GM21529 (cell line): Measurements from ENCODE around the gene DRD4.
"Not testable (repeated sequence)": the region's sequence is repeated elsewhere in the genome, so short reads cannot be mapped to it uniquely, and the experiment has no call there.

Experiments used
- ATAC-seq: cut with Tn5 transposase; IDR thresholded peaks from one replicate; pipeline ENCODE4 v1.9.1; 2021; ENCODE audit not compliant: unreplicated experiment

Gene DRD4

GRCh38 chr11:641806-642370 lies 4.8 kb downstream of the DRD4 start:
- ATAC-seq: no peak

DNA sequence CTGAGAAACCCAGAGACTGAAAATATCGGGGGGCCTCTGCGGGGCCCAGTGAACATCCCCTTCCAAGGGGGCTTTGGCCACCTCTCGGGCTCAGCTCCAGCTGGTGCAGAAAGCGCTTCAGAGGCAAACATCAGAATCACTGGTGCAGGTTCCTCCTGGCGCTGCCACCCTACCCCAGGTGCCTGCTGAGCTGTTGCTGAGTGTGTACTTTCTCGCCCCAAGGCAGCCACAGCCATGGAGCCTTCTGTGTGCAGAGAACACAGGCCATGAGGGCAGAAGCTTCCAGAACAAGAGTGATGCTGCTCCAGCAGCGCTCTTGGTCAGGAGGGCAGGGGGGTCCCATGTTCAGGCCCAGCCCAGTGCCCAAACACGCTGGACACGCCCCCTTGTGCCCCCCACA lies 6.3 kb downstream of the DRD4 start:
- no peak for ATAC-seq

DNA sequence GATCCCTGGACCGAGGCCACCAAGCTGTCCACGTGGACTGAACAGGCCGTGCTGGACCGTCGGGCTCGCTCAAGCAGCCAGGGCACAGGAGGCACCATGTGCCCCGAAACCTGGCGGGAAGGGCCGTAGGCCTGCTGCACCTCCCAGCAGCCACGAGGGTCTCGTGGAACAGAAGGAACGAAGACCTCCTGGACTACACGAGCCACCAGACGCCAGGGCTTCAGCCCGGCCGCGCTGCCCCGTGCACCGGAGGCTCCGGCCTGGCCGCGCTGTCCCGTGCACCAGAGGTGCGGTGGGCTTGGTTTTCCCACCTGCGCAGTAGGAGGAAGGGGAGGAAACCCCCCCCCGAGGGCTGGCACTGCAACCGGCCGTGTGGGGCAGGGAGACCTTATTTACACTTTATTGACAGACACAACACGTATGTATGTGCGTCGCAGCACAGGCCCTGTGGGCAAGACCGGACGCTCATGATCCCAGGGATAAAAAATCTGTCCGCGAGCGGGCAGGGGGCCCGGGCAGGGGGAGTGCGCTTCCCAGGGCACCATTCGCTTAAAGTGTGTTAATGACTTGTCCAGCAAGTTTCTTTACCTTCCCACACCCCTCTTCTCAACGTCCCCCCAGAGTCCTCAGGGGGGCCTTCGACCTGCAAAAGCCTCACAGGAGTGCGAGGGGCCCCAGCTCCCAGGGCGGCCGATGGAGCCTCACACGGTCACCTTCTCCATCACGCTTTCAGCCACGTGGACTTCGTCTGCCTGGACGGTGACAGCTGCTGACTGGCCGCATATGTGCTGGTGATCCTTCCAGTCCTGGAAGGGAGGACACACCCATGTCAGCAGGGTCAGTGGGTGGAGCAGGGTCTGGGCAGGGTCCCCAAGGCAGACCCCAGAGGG lies 7.0 kb downstream of the DRD4 start:
- no peak for ATAC-seq

DNA sequence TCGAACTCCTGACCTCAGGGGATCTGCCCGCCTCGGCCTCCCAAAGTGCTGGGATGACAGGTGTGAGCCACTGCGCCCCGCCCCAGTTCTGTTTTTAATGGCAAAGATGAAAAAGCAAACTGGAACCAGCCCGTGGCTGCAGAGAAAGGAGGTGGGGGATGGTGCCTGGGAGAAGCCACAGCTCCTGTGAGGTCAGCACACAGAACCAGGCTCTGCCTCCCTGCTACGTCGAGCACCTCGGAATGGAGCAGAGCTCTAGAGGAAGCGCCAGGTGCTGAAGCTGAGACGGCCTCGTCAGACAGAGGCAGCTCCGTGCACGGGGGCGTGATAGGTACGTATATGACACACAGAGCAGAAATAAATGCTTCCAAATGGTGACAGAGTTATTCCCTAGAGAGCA lies 8.5 kb downstream of the DRD4 start:
- peak; percentile 63 for ATAC-seq

DNA sequence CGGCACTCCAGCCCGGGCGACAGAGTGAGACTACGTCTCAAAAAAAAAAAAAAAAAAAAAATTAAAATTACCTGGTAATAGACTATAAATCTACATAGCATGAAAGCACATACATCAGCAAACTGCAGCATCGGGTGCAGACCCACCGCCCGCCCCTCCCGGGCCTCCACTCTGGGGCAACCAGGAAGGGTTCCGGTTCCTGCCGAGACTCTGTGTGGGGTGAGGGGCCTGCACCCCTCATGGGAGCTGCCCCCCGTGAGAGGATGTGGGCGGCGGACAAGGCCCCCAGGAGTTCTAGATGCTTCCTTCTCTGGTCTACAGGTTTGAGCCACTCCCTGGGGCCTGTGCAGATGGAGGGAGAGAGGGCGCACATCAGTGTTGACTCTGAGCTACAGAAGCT lies 9.1 kb downstream of the DRD4 start:
- no peak for ATAC-seq

DNA sequence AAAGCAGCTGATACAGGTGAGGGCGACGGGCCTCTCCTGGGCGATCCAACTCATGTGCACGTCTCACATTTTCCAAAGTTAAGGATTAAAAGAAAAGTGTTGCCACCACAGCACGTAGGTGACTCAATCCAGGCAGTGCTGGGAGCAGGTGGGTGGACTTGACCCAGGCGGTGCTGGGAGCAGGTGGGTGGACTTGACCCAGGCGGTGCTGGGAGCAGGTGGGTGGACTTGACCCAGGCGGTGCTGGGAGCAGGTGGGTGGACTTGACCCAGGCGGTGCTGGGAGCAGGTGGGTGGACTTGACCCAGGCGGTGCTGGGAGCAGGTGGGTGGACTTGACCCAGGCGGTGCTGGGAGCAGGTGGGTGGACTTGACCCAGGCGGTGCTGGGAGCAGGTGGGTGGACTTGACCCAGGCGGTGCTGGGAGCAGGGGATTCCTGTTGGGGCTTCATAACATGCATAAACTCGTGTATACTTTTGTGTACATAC lies 10.6 kb downstream of the DRD4 start:
- ATAC-seq: not testable (repeated sequence)

DNA sequence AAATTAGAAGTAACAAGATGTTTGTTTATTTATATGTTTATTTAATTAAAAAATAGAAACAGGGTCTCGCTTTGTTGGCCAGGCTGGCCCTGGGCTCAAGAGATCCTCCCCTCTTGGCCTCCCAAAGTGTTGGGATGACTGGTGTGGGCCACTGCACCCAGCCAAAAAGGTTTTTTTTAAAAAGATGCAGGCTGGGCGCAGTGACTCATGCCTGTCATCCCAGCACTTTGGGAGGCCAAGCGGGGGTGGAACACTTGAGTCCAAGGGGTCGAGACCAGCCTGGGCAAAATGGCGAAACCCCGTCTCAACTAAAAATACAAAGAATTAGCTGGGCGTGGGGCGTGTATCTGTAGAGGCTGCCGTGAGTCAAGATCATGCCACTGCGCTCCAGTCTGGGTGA lies 13.4 kb downstream of the DRD4 start:
- no peak for ATAC-seq

- not testable (repeated sequence) for ATAC-seq
These were observed 16.1 kb downstream of the DRD4 start for GRCh38 chr11:653136-653535.

DNA sequence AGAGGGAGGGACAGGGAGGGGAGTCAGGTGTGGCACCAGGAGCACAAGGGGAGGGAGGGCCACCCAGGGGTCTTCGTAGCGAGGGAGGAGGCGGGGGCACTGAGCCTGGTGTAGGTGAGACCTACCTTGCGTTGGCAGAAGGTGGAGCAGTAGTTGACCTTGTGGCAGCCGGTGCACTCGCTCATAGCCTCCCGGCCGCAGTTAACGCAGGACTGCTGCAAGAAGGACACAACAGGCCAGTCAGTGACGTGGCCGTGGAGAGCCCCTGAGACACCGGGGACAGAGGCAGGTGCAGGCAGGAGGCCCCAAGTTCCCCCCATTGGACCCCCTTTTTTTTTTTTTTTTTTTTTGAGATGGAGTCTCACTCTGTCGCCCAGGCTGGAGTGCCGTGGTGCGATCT lies 16.8 kb downstream of the DRD4 start:
- ATAC-seq: no peak

DNA sequence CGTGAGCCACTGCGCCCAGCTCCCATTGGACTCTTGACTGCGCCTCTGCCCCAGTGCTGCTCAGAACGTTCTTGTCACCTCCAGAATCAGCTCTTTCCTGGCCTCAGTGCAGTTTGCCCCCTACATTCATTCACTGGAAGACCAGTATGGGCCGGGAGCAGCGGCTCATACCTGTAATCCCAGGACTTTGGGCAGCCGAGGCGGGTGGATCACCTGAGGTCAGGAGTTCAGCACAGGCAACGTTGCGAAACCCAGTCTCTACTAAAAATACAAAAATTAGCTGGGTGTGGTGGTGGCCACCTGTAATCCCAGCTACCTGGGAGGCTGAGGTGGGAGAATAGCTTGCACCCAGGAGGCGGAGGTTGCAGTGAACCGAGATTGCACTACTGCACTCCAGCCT lies 17.4 kb downstream of the DRD4 start:
- ATAC-seq: not testable (repeated sequence)

- no peak for ATAC-seq
These were observed 18.1 kb downstream of the DRD4 start for GRCh38 chr11:655036-655726.

DNA sequence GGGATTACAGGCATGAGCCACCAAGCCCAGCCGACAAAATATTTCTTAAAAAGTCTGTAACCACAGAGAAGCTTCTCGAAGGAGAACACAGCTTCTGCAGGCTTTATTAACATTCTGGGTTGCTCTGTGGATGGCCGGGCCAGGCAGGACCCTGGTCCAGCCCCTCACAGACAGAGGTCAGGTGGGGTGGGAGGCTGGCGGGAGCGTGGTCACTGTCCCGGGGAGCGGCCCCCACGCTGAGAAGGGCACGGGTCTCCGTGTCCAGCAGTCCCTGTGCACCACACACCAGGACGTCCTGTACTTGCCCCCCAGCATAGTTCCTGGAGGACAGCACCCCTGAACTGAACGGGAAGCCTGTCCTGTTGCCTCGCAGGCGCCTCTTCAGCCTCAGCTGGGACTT lies 19.4 kb downstream of the DRD4 start:
- no peak for ATAC-seq

GRCh38 chr11:656866-657265 lies 19.8 kb downstream of the DRD4 start:
- ATAC-seq: no peak

GRCh38 chr11:657691-658126 lies 20.6 kb downstream of the DRD4 start:
- ATAC-seq: no peak

GRCh38 chr11:659532-660085 lies 22.5 kb downstream of the DRD4 start:
- ATAC-seq: no peak

DNA sequence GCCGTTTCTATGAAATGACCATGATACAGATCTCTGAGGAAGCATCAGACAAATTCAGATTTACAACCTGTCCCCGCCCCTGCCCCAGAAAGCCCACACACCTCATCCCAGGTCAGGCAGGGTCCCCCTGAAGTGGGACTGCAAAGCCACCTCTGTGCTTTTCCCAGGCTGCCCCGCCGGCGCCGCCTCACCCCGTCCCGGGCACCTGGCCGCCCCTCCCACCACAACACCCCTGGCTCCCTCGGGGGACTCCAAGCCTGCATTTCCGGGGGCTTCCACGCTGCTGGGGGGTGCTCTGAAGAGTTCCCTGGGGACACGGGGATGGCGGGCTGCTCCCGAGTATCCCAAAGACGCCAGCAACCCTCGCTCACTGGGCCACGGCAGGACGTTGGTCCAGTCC lies 23.2 kb downstream of the DRD4 start:
- ATAC-seq: no peak

DNA sequence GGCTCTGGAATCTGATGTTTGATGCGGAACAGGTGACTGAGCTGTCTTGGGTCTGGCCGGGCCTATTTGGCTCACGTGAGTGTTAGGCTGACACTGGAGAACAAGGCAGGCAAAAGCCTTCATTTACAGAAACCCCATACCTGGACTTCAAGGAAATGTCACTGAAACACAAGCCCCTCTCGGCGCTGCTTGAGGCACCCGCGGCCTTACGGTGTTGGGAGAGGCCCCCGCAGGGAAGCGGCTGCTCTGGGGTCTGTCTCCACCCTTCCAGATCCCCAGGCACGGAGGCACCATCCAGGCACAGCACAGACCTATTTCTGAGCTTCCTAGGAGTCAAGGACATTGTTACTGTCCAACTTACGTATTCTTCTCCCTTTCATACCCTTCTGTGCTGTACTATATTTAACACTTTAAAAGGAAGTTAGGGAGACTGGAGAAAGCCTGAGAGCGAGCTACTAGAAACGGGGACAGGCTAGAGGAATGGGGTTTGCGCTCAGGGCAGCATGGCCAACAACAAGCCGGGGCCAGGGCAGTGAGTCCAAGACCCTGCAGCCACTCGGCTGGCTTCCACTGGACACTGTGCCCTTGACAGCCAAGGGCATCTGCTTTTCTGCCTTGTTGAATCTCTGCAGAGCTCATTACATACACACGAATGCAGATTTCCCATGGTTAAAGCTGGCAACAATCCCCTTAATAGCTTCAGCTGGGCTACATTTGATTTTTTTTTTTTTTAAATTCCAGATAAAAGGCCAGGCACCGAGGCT lies 23.8 kb downstream of the DRD4 start:
- ATAC-seq: no peak

DNA sequence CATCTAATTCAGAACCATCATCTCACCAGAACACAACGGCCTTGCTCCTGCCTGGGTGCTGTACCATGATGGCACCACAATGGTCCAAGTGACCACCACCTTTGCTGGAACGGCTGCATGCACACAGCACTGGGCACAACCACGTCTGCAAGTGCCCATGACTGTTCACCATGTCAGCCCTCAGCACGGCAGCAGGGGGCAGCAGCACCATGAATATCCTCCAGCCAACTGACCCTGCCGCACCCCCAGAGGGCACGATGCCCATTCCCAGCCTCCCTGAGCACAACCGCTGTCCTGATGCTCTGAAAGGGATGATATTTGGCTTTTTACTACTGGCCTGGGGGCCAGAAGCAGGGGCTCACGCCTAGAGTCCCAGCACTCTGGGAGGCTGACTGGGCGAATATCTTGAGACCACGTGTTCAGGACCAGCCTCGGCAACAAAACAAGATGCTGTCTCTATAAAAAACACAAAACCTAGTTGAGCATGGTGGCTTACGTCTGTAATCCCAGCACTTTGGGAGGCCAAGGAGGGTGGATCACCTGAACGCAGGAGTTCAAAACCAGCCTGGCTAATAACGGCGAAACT lies 25.7 kb downstream of the DRD4 start:
- ATAC-seq: no peak

DNA sequence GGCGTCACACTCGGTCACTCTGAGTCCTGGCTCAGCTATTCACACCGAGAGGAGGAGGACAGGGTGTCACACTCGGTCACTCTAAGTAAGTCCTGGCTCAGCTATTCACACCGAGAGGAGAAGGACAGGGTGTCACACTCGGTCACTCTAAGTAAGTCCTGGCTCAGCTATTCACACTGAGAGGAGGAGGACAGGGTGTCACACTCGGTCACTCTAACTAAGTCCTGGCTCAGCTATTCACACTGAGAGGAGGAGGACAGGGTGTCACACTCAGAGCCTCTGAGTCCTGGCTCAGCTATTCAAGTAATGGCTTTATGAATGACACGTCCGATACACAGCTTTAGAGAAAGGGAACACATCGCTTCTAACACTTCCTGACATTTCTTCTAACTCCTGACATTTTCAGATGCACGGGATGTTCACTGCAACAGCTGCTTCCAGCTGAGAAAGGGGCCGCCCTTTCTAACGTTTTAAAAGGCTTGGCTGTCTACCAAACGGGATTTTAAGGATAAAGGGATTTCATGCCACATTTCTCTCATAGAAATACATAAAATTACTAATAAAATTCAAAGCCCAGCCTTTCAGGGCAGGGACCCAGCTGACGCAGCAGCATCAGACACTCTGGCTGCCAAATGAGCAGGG lies 28.1 kb downstream of the DRD4 start:
- no peak for ATAC-seq

GRCh38 chr11:665704-666281 lies 28.7 kb downstream of the DRD4 start:
- ATAC-seq: no peak
